HEK293 (cell line): ENCODE measurements around the gene AVPR1B.

Experiments used
- ELK4 ChIP-seq: IDR thresholded peaks from 2 replicates; pipeline ENCODE4 v1.6.1; 2011; ENCODE audit warnings: mild to moderate bottlenecking, low read depth, low read length, borderline replicate concordance
- GLI4 ChIP-seq: fragments of 450-650 bp; formaldehyde crosslinking; IDR thresholded peaks from 2 replicates; pipeline ENCODE4 v1.5.1; 2016; ENCODE audit warnings: missing biosample characterization, missing genetic modification characterization
- KLF16 ChIP-seq: fragments of 450-650 bp; formaldehyde crosslinking; IDR thresholded peaks from 2 replicates; pipeline ENCODE4 v1.5.1; 2017; ENCODE audit warnings: missing biosample characterization, missing genetic modification characterization
- TCF7L2 ChIP-seq: IDR thresholded peaks from 2 replicates; pipeline ENCODE4 v1.6.1; 2011; ENCODE audit warnings: low read depth, mild to moderate bottlenecking, inconsistent platforms, low read length, moderate library complexity, borderline replicate concordance
- TRIM28 ChIP-seq: IDR thresholded peaks from 2 replicates; pipeline ENCODE4 v1.6.1; 2011; ENCODE audit warnings: low read length, control low read depth, borderline replicate concordance
- YY1 ChIP-seq: fragments of 450-650 bp; formaldehyde crosslinking; IDR thresholded peaks from 2 replicates; pipeline ENCODE4 v1.5.1; 2018; ENCODE audit warnings: missing biosample characterization, missing genetic modification characterization
- YY2 ChIP-seq: fragments of 450-650 bp; formaldehyde crosslinking; IDR thresholded peaks from 2 replicates; pipeline ENCODE4 v1.5.1; 2016; ENCODE audit warnings: missing biosample characterization, missing genetic modification characterization
- ZBTB8A ChIP-seq: fragments of 450-650 bp; formaldehyde crosslinking; IDR thresholded peaks from 2 replicates; pipeline ENCODE4 v1.5.1; 2016; ENCODE audit warnings: missing biosample characterization, missing genetic modification characterization
- ZNF302 ChIP-seq: fragments of 450-650 bp; formaldehyde crosslinking; IDR thresholded peaks from 2 replicates; pipeline ENCODE4 v1.5.1; 2016; ENCODE audit warnings: missing biosample characterization, missing genetic modification characterization, low read depth
- ZNF510 ChIP-seq: fragments of 450-650 bp; formaldehyde crosslinking; IDR thresholded peaks from 2 replicates; pipeline ENCODE4 v1.5.1; 2018; ENCODE audit warnings: mild to moderate bottlenecking, missing genetic modification characterization, missing biosample characterization; ENCODE audit not compliant: insufficient replicate concordance
- ZNF529 ChIP-seq: fragments of 450-650 bp; formaldehyde crosslinking; IDR thresholded peaks from 2 replicates; pipeline ENCODE4 v1.5.1; 2017; ENCODE audit warnings: missing genetic modification characterization, missing biosample characterization; ENCODE audit not compliant: insufficient replicate concordance
- TF ChIP-seq, protein P1 (sequence below): fragments of 450-650 bp; formaldehyde crosslinking; IDR thresholded peaks from 2 replicates; pipeline ENCODE4 v1.5.1; 2016; ENCODE audit warnings: missing biosample characterization, missing genetic modification characterization
- TF ChIP-seq, protein P2 (sequence below): fragments of 450-650 bp; formaldehyde crosslinking; IDR thresholded peaks from 2 replicates; pipeline ENCODE4 v1.5.1; 2017; ENCODE audit warnings: missing biosample characterization, missing genetic modification characterization
- TF ChIP-seq, protein P3 (sequence below): sonication (generic); formaldehyde crosslinking; IDR thresholded peaks from 2 replicates; pipeline ENCODE4 v1.8.1; 2022; ENCODE audit warnings: mild to moderate bottlenecking, moderate library complexity, missing genetic modification reagents

- TF ChIP-seq, protein P1, sequence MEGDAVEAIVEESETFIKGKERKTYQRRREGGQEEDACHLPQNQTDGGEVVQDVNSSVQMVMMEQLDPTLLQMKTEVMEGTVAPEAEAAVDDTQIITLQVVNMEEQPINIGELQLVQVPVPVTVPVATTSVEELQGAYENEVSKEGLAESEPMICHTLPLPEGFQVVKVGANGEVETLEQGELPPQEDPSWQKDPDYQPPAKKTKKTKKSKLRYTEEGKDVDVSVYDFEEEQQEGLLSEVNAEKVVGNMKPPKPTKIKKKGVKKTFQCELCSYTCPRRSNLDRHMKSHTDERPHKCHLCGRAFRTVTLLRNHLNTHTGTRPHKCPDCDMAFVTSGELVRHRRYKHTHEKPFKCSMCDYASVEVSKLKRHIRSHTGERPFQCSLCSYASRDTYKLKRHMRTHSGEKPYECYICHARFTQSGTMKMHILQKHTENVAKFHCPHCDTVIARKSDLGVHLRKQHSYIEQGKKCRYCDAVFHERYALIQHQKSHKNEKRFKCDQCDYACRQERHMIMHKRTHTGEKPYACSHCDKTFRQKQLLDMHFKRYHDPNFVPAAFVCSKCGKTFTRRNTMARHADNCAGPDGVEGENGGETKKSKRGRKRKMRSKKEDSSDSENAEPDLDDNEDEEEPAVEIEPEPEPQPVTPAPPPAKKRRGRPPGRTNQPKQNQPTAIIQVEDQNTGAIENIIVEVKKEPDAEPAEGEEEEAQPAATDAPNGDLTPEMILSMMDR (tag by site-specific recombination) = no peak
- no peak for TF ChIP-seq YY2 (tag by site-specific recombination)
- no peak for TF ChIP-seq ZNF510
- TF ChIP-seq ZNF529 (tag by site-specific recombination) = no peak
- TF ChIP-seq TCF7L2 = no peak
- TF ChIP-seq, protein P2, sequence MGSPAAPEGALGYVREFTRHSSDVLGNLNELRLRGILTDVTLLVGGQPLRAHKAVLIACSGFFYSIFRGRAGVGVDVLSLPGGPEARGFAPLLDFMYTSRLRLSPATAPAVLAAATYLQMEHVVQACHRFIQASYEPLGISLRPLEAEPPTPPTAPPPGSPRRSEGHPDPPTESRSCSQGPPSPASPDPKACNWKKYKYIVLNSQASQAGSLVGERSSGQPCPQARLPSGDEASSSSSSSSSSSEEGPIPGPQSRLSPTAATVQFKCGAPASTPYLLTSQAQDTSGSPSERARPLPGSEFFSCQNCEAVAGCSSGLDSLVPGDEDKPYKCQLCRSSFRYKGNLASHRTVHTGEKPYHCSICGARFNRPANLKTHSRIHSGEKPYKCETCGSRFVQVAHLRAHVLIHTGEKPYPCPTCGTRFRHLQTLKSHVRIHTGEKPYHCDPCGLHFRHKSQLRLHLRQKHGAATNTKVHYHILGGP = no peak
- TF ChIP-seq ZBTB8A (tag by site-specific recombination) = no peak
- no peak for TF ChIP-seq TRIM28
- TF ChIP-seq KLF16 (tag by site-specific recombination) = no peak
- no peak for TF ChIP-seq ELK4
- TF ChIP-seq, protein P3, sequence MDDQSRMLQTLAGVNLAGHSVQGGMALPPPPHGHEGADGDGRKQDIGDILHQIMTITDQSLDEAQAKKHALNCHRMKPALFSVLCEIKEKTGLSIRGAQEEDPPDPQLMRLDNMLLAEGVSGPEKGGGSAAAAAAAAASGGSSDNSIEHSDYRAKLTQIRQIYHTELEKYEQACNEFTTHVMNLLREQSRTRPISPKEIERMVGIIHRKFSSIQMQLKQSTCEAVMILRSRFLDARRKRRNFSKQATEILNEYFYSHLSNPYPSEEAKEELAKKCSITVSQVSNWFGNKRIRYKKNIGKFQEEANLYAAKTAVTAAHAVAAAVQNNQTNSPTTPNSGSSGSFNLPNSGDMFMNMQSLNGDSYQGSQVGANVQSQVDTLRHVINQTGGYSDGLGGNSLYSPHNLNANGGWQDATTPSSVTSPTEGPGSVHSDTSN = no peak
- no peak for TF ChIP-seq ZNF302 (tag by site-specific recombination)
- no peak for TF ChIP-seq YY1 (tag by site-specific recombination)
- TF ChIP-seq GLI4 (tag by site-specific recombination) = no peak
Measured at GRCh38 chr1:206114692-206115640, 2.2 kb downstream of the AVPR1B start.
